ENCODE measurements around the gene PTGIR. TPM values are rescaled to one million over a fixed set of nuclear protein-coding genes. Genes with fewer than 3 reads are reported as not detected.

Gene PTGIR
- total and polyA plus RNA-seq, 8 donors: 0.56 to 4.6 (median 2.6) TPM

DNA sequence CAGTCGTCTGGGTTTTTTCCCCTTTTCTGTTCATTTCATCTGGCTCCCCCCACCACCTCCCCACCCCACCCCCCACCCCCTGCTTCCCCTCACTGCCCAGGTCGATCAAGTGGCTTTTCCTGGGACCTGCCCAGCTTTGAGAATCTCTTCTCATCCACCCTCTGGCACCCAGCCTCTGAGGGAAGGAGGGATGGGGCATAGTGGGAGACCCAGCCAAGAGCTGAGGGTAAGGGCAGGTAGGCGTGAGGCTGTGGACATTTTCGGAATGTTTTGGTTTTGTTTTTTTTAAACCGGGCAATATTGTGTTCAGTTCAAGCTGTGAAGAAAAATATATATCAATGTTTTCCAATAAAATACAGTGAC lies 14.5 kb downstream of the PTGIR start:
- no peaks in the 10 kb centered on the region for H3K27me3 ChIP-seq
- H3K4me3 ChIP-seq: no peak overlapping the region
- H3K27ac ChIP-seq: no peak overlapping the region
- DNase-seq: peak in 1 of 6 donors; percentile 8
- TF ChIP-seq, protein P1, sequence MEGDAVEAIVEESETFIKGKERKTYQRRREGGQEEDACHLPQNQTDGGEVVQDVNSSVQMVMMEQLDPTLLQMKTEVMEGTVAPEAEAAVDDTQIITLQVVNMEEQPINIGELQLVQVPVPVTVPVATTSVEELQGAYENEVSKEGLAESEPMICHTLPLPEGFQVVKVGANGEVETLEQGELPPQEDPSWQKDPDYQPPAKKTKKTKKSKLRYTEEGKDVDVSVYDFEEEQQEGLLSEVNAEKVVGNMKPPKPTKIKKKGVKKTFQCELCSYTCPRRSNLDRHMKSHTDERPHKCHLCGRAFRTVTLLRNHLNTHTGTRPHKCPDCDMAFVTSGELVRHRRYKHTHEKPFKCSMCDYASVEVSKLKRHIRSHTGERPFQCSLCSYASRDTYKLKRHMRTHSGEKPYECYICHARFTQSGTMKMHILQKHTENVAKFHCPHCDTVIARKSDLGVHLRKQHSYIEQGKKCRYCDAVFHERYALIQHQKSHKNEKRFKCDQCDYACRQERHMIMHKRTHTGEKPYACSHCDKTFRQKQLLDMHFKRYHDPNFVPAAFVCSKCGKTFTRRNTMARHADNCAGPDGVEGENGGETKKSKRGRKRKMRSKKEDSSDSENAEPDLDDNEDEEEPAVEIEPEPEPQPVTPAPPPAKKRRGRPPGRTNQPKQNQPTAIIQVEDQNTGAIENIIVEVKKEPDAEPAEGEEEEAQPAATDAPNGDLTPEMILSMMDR (IDR thresholded peaks at IDR 0.05): no peak
- H3K4me1 ChIP-seq: no peaks in the 10 kb centered on the region
- ATAC-seq: no peak
- FAIRE-seq: no peak
- intact Hi-C loops (cut with DNase I): loop anchor here in 2 of 3 donors (5.0 kb wide), 1 partner anchor 52 kb away; the partner anchor contains the start of gene DACT3 (in 2 of the 2)
- WGBS, 2 donors: 61 to 67% methylated on average over 4 to 5 of the region's 5 CpGs
- H3K9me3 ChIP-seq: no peaks in the 10 kb centered on the region
- peaks cover 0 to 45% (median 27%) of the 10 kb centered on the region in 3 donors for H3K36me3 ChIP-seq

GRCh38 chr19:46609511-46610412 lies 15.1 kb downstream of the PTGIR start:
- Histone ChIP-seq H3K27me3 (no peaks in the 10 kb centered on the region), H3K9me3 (no peaks in the 10 kb centered on the region), H3K27ac (no peak overlapping the region), H3K36me3 (peaks cover 0 to 46% (median 27%) of the 10 kb centered on the region in 3 donors), H3K4me1 (no peaks in the 10 kb centered on the region), H3K4me3 (no peak overlapping the region)
- ATAC-seq: no peak
- intact Hi-C loops (cut with DNase I): loop anchor here in 2 of 3 donors (5.0 kb wide), 1 partner anchor 53 kb away; the partner anchor contains the start of gene DACT3 (in 2 of the 2)
- DNase-seq: peak in 1 of 6 donors; percentile 50
- TF ChIP-seq, protein P1 (IDR thresholded peaks at IDR 0.05): no peak
- 87% methylated on average over 30 of the region's 30 CpGs for WGBS, 2 donors
- FAIRE-seq: no peak

DNA sequence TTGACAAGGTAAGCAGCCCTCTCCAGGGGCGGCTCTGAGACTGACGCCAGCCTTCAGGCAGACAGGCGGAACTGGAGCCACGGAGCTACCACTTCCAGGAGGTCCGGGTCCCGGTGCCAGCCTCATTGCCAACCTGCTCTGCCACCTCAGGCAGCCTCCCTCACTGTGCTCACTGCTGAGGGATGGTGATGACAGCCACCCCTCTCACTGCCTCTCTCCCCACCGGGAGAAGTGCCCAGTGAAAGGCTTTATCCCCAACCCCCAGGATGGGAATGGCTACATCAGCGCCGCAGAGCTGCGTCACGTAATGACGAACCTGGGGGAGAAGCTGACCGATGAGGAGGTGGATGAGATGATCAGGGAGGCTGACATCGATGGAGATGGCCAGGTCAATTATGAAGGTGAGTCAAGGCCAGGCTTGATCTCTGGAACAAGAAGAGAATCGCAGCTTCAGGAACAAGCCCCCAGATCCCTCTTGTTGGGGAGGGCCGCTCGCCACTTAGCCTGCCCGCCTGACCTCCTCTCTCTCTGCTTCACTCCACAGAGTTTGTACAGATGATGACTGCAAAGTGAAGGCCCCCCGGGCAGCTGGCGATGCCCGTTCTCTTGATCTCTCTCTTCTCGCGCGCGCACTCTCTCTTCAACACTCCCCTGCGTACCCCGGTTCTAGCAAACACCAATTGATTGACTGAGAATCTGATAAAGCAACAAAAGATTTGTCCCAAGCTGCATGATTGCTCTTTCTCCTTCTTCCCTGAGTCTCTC lies 16.1 kb downstream of the PTGIR start:
- Histone ChIP-seq H3K9me3 (no peaks in the 10 kb centered on the region), H3K36me3 (peaks cover 0 to 46% (median 27%) of the 10 kb centered on the region in 3 donors), H3K27me3 (no peaks in the 10 kb centered on the region), H3K4me1 (peaks cover 4 to 9% (median 5%) of the 10 kb centered on the region in 3 donors), H3K4me3 (no peak overlapping the region), H3K27ac (no peak overlapping the region)
- DNase-seq: no peak
- intact Hi-C loops (cut with DNase I): no loop called here
- ATAC-seq: no peak
- TF ChIP-seq, protein P1 (IDR thresholded peaks at IDR 0.05): no peak
- FAIRE-seq: no peak
- 91 to 93% methylated on average over 26 to 27 of the region's 27 CpGs for WGBS, 2 donors

DNA sequence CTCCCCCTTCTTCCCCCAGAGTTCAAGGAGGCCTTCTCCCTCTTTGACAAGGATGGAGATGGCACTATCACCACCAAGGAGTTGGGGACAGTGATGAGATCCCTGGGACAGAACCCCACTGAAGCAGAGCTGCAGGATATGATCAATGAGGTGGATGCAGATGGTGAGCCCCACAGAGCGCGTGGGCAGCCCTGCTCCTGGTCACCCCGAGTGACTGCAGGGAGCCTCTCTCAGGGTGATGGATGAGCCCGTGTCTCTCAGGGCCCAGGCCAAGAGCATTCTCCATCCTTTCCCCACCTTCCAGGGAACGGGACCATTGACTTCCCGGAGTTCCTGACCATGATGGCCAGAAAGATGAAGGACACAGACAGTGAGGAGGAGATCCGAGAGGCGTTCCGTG lies 16.7 kb downstream of the PTGIR start:
- H3K4me3 ChIP-seq: no peak overlapping the region
- H3K4me1 ChIP-seq: peaks cover 7 to 14% (median 11%) of the 10 kb centered on the region in 3 donors
- FAIRE-seq: no peak
- 95 to 96% methylated on average over 7 to 9 of the region's 9 CpGs for WGBS, 2 donors
- no peaks in the 10 kb centered on the region for H3K9me3 ChIP-seq
- no peak for ATAC-seq
- TF ChIP-seq, protein P1 (IDR thresholded peaks at IDR 0.05): no peak
- no peak for DNase-seq
- no peaks in the 10 kb centered on the region for H3K27me3 ChIP-seq
- no peak overlapping the region for H3K27ac ChIP-seq
- intact Hi-C loops (cut with DNase I): no loop called here
- peaks cover 0 to 46% (median 27%) of the 10 kb centered on the region in 3 donors for H3K36me3 ChIP-seq
